Mucosa of stomach (tissue), 1 donor: ENCODE results near the gene RASA2.
"Not testable (repeated sequence)": the region's sequence is repeated elsewhere in the genome, so short reads cannot be mapped to it uniquely, and the experiment has no call there.

ENCODE experiments used
- H3K27me3 ChIP-seq: one replicate; pipeline ENCODE4 v1.7.0; 2013; ENCODE audit warnings: mild to moderate bottlenecking, low read length; ENCODE audit not compliant: control insufficient read depth, insufficient read depth
- H3K36me3 ChIP-seq: one replicate; pipeline ENCODE4 v1.7.0; 2013; ENCODE audit warnings: low read length; ENCODE audit not compliant: control insufficient read depth, insufficient read depth
- H3K4me1 ChIP-seq: one replicate; pipeline ENCODE4 v1.7.0; 2013; ENCODE audit warnings: mild to moderate bottlenecking, low read length; ENCODE audit not compliant: control insufficient read depth, insufficient read depth
- H3K4me3 ChIP-seq: one replicate; pipeline ENCODE4 v1.7.0; 2013; ENCODE audit warnings: low read length
- H3K9ac ChIP-seq: one replicate; pipeline ENCODE4 v1.7.0; 2013; ENCODE audit warnings: mild to moderate bottlenecking, low read length, moderate library complexity
- H3K9me3 ChIP-seq: one replicate; pipeline ENCODE4 v1.7.0; 2013; ENCODE audit warnings: mild to moderate bottlenecking, low read length, moderate library complexity; ENCODE audit not compliant: control insufficient read depth
- donor health status: Pancreatic carcinoma.

The RASA2 gene

DNA sequence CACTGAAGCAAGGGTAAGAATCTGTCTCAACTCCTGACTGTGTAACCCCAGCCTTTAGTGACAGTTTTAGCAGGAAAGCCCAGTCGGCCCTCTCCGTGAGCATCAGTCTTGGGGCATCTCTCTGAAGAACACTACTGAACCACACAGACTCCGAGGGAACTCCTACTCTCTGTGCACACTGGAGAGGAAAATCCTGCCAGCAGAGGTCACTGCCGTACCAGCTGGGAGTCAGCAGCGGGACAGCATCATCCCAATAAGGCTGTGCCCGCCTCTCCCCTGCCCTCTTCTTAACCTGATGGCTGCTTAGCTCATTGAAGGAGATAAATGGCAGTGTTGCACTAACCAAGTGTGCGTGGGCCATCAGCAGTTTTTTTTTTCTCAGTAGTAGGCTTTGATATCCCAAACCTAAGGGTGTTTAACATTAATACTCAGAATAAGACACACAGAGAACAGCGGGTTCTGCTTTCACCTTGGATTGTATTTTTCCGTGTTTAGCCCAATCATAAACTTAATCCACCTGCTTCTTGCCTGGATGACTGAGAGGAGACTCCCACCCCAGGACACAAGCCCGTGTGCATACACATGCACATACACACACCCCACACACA lies 26.6 kb upstream of the RASA2 start:
- H3K9me3 ChIP-seq = no peaks in the 10 kb centered on the region
- H3K9ac ChIP-seq = no peak overlapping the region
- no peaks in the 10 kb centered on the region for H3K36me3 ChIP-seq
- H3K27me3 ChIP-seq = no peaks in the 10 kb centered on the region
- H3K4me1 ChIP-seq = peaks cover 26% of the 10 kb centered on the region
- no peak overlapping the region for H3K4me3 ChIP-seq

DNA sequence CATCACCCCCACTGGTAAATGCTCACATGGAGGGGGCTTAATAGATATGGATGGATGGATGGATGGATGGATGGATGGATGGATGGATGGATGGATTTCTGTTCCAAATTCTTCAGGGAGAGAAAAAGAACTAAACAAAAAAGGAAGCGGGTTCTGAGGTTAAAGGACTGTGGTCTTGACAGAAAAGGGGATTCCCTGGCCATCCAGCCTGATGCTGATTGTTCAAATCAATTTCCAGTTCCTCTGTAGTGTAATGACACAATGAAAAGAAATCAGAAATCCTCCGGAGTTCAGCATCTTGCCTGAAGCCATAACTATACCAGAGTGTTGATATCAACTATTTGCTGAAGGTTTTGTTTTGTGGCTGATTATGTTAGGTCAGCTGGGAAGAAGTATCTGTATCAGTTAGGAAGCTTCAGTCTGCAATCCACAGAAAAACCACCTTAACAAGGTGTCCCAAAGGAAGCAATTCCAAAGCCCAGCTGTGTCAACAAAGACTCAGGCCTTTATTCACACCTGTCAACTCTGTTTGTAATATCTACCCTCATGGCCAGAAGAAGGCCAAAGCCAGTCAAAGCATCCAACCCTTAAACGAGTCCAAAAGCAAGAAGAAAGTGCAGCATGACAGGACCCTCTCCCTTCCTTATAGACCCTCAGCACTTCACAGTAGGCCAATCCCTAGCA lies 24.5 kb upstream of the RASA2 start:
- no peak overlapping the region for H3K9ac ChIP-seq
- no peaks in the 10 kb centered on the region for H3K27me3 ChIP-seq
- no peaks in the 10 kb centered on the region for H3K36me3 ChIP-seq
- H3K4me1 ChIP-seq = peaks cover 5% of the 10 kb centered on the region
- H3K9me3 ChIP-seq = no peaks in the 10 kb centered on the region
- no peak overlapping the region for H3K4me3 ChIP-seq

GRCh38 chr3:141465221-141465620 lies 21.6 kb upstream of the RASA2 start:
- H3K4me1 ChIP-seq = no peaks in the 10 kb centered on the region
- no peaks in the 10 kb centered on the region for H3K9me3 ChIP-seq
- H3K9ac ChIP-seq = no peak overlapping the region
- no peaks in the 10 kb centered on the region for H3K36me3 ChIP-seq
- no peaks in the 10 kb centered on the region for H3K27me3 ChIP-seq
- H3K4me3 ChIP-seq = no peak overlapping the region

- Histone ChIP-seq H3K9me3 (no peaks in the 10 kb centered on the region), H3K4me3 (no peak overlapping the region), H3K4me1 (no peaks in the 10 kb centered on the region), H3K27me3 (no peaks in the 10 kb centered on the region), H3K9ac (no peak overlapping the region), H3K36me3 (no peaks in the 10 kb centered on the region)
These were observed 20.1 kb upstream of the RASA2 start for GRCh38 chr3:141466633-141467169.

- Histone ChIP-seq H3K9ac (no peak overlapping the region), H3K9me3 (no peaks in the 10 kb centered on the region), H3K27me3 (no peaks in the 10 kb centered on the region), H3K4me3 (no peak overlapping the region), H3K36me3 (no peaks in the 10 kb centered on the region), H3K4me1 (no peaks in the 10 kb centered on the region)
These were observed 17.1 kb upstream of the RASA2 start for GRCh38 chr3:141469720-141470119.

DNA sequence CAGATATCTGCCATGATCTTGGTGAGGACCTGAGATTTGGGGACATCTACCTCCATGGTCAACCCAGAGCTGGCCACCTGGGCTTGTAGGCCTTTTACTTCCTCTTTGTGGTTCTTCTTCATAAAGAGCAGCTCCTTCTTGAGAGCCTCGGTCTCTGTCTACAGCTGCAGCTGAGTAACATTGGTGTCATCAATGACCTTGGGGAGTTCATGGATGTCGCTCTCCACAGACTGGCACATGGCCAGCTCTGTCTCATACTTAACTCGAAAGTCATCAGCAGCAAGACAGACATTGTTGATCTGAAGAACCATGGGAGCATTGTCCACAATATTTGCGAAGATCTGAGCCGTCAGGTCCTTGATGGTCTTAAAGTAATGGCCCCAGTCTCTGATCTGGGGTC lies 15.7 kb upstream of the RASA2 start:
- H3K36me3 ChIP-seq = no peaks in the 10 kb centered on the region
- H3K9me3 ChIP-seq = no peaks in the 10 kb centered on the region
- H3K4me1 ChIP-seq = no peaks in the 10 kb centered on the region
- H3K9ac ChIP-seq = no peak overlapping the region
- no peak overlapping the region for H3K4me3 ChIP-seq
- H3K27me3 ChIP-seq = no peaks in the 10 kb centered on the region

GRCh38 chr3:141476033-141476432 lies 10.8 kb upstream of the RASA2 start:
- Histone ChIP-seq H3K36me3 (no peaks in the 10 kb centered on the region), H3K4me3 (no peak overlapping the region), H3K27me3 (peaks cover 5% of the 10 kb centered on the region), H3K4me1 (no peaks in the 10 kb centered on the region), H3K9me3 (no peaks in the 10 kb centered on the region), H3K9ac (no peak overlapping the region)

DNA sequence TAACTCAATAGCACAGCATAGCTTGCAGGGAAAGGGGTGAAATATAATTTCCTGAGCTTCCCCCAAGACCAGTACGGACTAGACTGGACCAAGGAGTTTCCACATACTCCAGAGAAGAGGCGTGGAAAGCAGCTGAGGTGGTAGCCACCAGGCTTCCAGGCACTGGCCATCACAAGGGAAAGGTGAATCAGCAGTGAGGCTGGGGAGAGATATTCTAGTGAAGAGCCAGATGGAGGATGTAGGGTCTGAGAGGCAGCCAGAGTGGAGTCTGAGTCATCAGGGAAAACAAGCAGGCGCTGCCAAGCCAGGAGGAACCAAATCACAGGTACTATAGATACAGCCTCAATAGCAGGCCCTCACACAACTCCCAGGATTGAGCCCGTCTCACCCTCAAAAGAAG lies 9.6 kb upstream of the RASA2 start:
- H3K9me3 ChIP-seq = no peaks in the 10 kb centered on the region
- H3K36me3 ChIP-seq = no peaks in the 10 kb centered on the region
- no peak overlapping the region for H3K4me3 ChIP-seq
- peaks cover 5% of the 10 kb centered on the region for H3K27me3 ChIP-seq
- H3K4me1 ChIP-seq = no peaks in the 10 kb centered on the region
- no peak overlapping the region for H3K9ac ChIP-seq

DNA sequence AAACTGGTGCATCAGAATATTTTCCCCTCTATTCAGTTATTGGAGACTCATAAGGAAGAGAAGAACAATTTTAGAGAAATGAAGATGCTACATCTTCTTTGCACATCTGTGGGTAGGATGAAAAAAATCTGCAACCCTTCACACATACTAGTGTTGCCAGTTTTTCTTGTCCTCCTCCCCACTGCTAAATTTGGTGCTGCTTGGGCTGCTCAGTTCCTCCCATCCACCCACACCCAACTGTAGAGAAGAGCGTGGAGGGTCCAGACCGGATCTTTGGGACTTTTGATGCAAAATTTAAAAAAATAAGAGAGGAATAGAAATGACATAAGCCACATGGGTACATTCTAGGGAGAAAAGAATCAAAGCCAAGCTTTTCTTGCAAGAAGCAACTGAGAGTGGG lies 8.7 kb upstream of the RASA2 start:
- Histone ChIP-seq H3K4me1 (no peaks in the 10 kb centered on the region), H3K9me3 (no peaks in the 10 kb centered on the region), H3K4me3 (no peak overlapping the region), H3K9ac (no peak overlapping the region), H3K36me3 (no peaks in the 10 kb centered on the region), H3K27me3 (peaks cover 5% of the 10 kb centered on the region)

DNA sequence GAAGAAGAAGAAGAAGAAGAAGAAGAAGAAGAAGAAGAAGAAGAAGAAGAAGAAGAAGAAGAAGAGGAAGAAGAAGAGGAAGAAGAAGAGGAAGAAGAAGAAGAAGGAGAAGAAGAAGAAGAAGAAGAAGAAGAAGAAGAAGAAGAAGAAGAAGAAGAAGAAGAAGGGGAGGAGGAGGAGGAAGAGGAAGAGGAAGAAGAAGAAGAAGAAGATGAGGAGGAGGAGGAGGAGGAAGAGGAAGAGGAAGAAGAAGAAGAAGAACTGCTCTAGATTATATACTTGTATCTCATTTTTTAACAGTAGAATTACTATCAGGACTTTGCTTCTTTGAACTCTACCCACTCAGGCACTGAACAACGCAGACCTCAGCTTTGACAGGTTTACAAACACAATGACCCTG lies 8.0 kb upstream of the RASA2 start:
- not testable (repeated sequence) for H3K4me1 ChIP-seq, H3K9ac ChIP-seq, H3K36me3 ChIP-seq, H3K4me3 ChIP-seq, H3K27me3 ChIP-seq, H3K9me3 ChIP-seq

DNA sequence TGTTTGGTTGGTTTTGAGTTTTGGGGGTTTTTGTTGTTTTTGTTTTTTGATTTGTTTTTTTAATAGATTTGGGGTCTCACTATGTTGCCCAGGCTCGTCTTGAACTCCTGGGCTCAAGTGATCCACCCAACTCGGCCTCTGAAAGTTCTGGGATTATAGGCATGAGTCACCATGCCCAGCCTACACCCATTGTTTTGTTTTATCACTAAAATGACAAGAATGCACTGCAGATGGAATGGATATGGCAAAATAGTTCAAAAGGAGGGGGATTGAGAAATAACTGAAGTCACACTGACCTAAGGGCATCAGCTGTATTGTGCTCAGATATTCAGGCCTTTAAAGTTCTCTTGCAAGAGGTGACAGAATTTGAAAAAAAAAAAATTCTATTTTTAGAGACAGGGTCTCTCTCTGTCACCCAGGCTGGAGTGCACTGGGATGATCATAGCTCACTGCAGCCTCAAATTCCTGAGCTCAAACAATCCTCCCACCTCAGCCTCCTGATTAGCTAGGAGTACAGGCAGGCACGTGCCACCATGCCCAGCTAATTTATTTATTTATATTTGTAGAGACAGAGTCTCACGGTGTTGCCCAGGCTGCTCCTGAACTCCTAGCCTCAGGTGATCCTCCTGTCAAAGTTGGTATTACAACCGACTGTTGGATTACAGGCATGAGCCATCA lies 4.4 kb upstream of the RASA2 start:
- no peak overlapping the region for H3K9ac ChIP-seq
- H3K9me3 ChIP-seq = no peaks in the 10 kb centered on the region
- H3K27me3 ChIP-seq = peaks cover 5% of the 10 kb centered on the region
- no peaks in the 10 kb centered on the region for H3K36me3 ChIP-seq
- H3K4me3 ChIP-seq = no peak overlapping the region
- peaks cover 9% of the 10 kb centered on the region for H3K4me1 ChIP-seq

DNA sequence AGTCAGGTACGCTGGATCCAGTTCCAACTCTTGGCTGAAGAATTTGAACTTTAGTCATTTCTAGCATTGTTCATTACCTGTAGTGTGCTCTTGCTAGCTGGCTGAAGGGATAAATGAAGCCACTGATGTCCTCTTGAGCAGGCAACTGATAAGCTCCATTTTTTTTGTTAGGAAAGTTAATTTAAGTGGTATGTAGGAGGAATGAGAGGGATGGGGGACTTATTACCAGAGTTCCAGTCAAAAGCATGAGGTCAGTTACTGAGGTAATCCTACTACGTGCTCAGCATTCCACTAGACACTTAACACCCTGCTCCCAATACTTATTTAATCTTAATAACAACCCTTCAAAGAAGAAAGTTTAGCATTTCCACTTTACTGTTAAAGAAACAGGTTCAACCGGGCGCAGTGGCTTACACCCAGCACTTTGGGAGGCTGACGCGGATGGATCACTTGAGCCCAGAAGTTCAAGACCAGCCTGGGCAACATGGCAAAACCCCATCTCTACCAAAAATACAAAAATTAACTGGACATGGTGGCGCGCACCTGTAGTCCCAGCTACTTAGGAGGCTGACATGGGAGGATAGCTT lies 2.0 kb upstream of the RASA2 start:
- Histone ChIP-seq H3K4me1 (peaks cover 9% of the 10 kb centered on the region), H3K36me3 (no peaks in the 10 kb centered on the region), H3K9me3 (no peaks in the 10 kb centered on the region), H3K27me3 (peaks cover 5% of the 10 kb centered on the region), H3K4me3 (no peak overlapping the region), H3K9ac (no peak overlapping the region)
